PC-3 (cell line): ENCODE data around the gene ABHD12B. TPM values are rescaled to one million over a fixed set of nuclear protein-coding genes. Genes with fewer than 3 reads are reported as not detected.

Source experiments
- ATAC-seq: fragments of 200-7000 bp; cut with Tn5 transposase; 2 replicates; pipeline ENCODE4 v1.9.1; 2020; ENCODE audit warnings: mild to moderate bottlenecking, moderate library complexity
- BruUV-seq: library from RNA; stranded (reverse); fragments of 400-500 nt; replicated peaks from 2 replicates; lab custom pipeline; 2021; lab: Mats Ljungman, UMichigan
- CTCF ChIA-PET: fragments of 300-600 bp; sonication (Branson Sonifier 250); formaldehyde crosslinking; loops from one replicate; lab custom pipeline; 2022; ENCODE audit warnings: antibody characterized with exemption; lab: Charles Lee
- POLR2A ChIA-PET: fragments of 300-600 bp; sonication (Branson Sonifier 250); formaldehyde crosslinking; loops from one replicate; lab custom pipeline; 2022; ENCODE audit warnings: antibody characterized with exemption; ENCODE audit not compliant: unreplicated experiment; lab: Charles Lee
- DNase-seq: peaks from one replicate; pipeline ENCODE4 v3.0.0-alpha.2; 2015
- H2AFZ ChIP-seq: fragments of 300-600 bp; sonication (generic); 2 replicates; pipeline ENCODE4 v1.6.0; 2016; ENCODE audit warnings: antibody characterized with exemption, low read length
- H3F3A ChIP-seq: fragments of 300-600 bp; sonication (generic); one replicate; pipeline ENCODE4 v1.6.0; 2017; ENCODE audit warnings: antibody characterized with exemption, low read length, control low read depth, mild to moderate bottlenecking; ENCODE audit not compliant: unreplicated experiment
- H3K27ac ChIP-seq: fragments of 300-600 bp; sonication (generic); 2 replicates; pipeline ENCODE4 v1.5.1; 2016; ENCODE audit warnings: mild to moderate bottlenecking, low read length
- H3K27me3 ChIP-seq: fragments of 300-600 bp; sonication (generic); 2 replicates; pipeline ENCODE4 v1.6.1; 2016; ENCODE audit warnings: low read length, mixed read lengths
- H3K36me3 ChIP-seq: fragments of 300-600 bp; sonication (generic); 2 replicates; pipeline ENCODE4 v1.6.1; 2016; ENCODE audit warnings: low read depth, mixed run types, low read length, mixed read lengths
- H3K4me1 ChIP-seq: fragments of 300-600 bp; sonication (generic); 2 replicates; pipeline ENCODE4 v1.5.1; 2016; ENCODE audit warnings: low read length; ENCODE audit not compliant: insufficient read depth
- H3K4me2 ChIP-seq: fragments of 300-600 bp; sonication (generic); 2 replicates; pipeline ENCODE4 v1.6.0; 2016; ENCODE audit warnings: low read length
- H3K4me3 ChIP-seq: fragments of 300-600 bp; sonication (generic); 2 replicates; pipeline ENCODE4 v1.5.1; 2016; ENCODE audit warnings: mild to moderate bottlenecking, low read length, mixed read lengths
- H3K79me2 ChIP-seq: fragments of 300-600 bp; sonication (generic); 2 replicates; pipeline ENCODE4 v1.6.1; 2017; ENCODE audit warnings: low read length, mixed read lengths
- H3K9ac ChIP-seq: fragments of 300-600 bp; sonication (generic); 2 replicates; pipeline ENCODE4 v1.6.0; 2016; ENCODE audit warnings: mild to moderate bottlenecking, low read length
- H3K9me2 ChIP-seq: fragments of 300-600 bp; sonication (generic); replicated peaks from 2 replicates; pipeline ENCODE4 v1.6.1; 2016; ENCODE audit warnings: mixed run types, low read length, mixed read lengths
- H3K9me3 ChIP-seq: fragments of 300-600 bp; sonication (generic); 2 replicates; pipeline ENCODE4 v1.6.1; 2016; ENCODE audit warnings: low read length, mixed read lengths
- H4K20me1 ChIP-seq: fragments of 300-600 bp; sonication (generic); 2 replicates; pipeline ENCODE4 v1.6.1; 2016; ENCODE audit warnings: low read length, mixed read lengths
- EZH2 ChIP-seq: fragments of 300-600 bp; sonication (generic); IDR thresholded peaks from one replicate; pipeline ENCODE4 v1.6.1; 2017; ENCODE audit warnings: antibody characterized with exemption, mild to moderate bottlenecking, low read length; ENCODE audit not compliant: unreplicated experiment
- EZH2phosphoT487 ChIP-seq: fragments of 300-600 bp; sonication (generic); IDR thresholded peaks from 2 replicates; pipeline ENCODE4 v1.6.1; 2018; ENCODE audit warnings: mild to moderate bottlenecking, antibody characterized with exemption, low read length, borderline replicate concordance
- intact Hi-C: fragments of 100-400 bp; cut with micrococcal nuclease; formaldehyde crosslinking; loops from 2 replicates; pipeline ENCODE4 v1.9.0; 2023
- total RNA-seq: library from RNA; depleted of rRNA; stranded (reverse); fragments of >200 nt; gene quantifications from 2 replicates; pipeline ENCODE4 v1.2.3, GENCODE V29; 2014
- TF ChIP-seq, protein P1 (sequence below): fragments of 300-600 bp; sonication (generic); conservative IDR thresholded peaks from 2 replicates; pipeline ENCODE4 v1.5.1; 2017; ENCODE audit warnings: antibody characterized with exemption, low read depth, mild to moderate bottlenecking, low read length

ABHD12B gene
- total RNA-seq, 1 experiment from 2014 or later, result not detected

DNA sequence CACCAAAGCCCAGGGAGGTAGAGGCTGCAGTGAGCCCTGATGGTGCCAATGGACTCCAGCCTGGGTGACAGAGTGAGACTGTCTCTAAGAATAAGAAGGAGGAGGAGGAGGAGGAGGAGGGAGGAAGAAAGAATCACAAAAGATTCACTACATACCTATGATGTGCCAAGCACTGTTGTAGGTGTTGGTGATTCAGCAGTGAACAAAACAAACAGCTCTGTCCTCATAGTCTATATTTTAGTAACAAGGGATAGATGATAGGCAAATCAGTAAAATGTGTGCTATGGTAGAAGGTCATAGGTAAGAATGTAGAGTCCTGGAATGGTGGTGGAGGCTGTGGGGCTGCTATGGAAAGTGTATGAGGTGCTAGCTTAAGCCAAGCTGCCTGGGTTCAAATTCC lies 18.0 kb upstream of the ABHD12B start:
- Histone ChIP-seq H3K27ac (no peak overlapping the region), H3K4me3 (no peak overlapping the region), H3K4me2 (no peak overlapping the region), H3K36me3 (no peaks in the 10 kb centered on the region), H3K9ac (no peak overlapping the region), H4K20me1 (no peaks in the 10 kb centered on the region), H3K4me1 (no peaks in the 10 kb centered on the region), H3K9me3 (no peaks in the 10 kb centered on the region), H3K9me2 (no peaks in the 10 kb centered on the region), H2AFZ (no peak overlapping the region), H3K27me3 (no peaks in the 10 kb centered on the region), H3K79me2 (no peaks in the 10 kb centered on the region), H3F3A (no peaks in the 10 kb centered on the region)
- ChIA-PET CTCF (no interaction called here), POLR2A (no interaction called here)
- TF ChIP-seq, protein P1, sequence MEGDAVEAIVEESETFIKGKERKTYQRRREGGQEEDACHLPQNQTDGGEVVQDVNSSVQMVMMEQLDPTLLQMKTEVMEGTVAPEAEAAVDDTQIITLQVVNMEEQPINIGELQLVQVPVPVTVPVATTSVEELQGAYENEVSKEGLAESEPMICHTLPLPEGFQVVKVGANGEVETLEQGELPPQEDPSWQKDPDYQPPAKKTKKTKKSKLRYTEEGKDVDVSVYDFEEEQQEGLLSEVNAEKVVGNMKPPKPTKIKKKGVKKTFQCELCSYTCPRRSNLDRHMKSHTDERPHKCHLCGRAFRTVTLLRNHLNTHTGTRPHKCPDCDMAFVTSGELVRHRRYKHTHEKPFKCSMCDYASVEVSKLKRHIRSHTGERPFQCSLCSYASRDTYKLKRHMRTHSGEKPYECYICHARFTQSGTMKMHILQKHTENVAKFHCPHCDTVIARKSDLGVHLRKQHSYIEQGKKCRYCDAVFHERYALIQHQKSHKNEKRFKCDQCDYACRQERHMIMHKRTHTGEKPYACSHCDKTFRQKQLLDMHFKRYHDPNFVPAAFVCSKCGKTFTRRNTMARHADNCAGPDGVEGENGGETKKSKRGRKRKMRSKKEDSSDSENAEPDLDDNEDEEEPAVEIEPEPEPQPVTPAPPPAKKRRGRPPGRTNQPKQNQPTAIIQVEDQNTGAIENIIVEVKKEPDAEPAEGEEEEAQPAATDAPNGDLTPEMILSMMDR, result no peak
- TF ChIP-seq EZH2phosphoT487 (no peak), EZH2 (no peak)
- intact Hi-C loops, result no loop called here
- BruUV-seq, result no TSS peak
- DNase-seq (no peak), ATAC-seq (no peak)

DNA sequence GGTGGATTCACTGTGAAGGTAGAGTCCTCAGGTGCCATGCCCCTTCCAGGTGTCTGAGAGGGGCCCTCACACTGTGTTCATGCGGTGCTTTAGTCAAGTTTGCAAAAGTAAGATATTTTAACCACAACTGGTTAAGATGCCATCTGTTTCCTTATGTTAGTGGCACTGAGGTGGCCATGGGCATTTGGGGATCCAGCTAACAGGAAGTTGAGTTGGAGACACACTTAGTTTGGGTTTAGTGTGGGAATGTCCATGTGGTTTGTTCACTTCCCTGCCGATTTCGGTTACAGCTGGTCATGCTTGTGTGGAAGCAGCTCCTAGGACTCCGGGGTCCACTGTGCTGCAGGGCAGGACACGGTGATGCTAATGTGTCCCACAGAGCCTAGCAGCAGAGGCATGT lies 17.3 kb upstream of the ABHD12B start:
- peaks cover 4% of the 10 kb centered on the region for H3K4me1 ChIP-seq
- POLR2A ChIA-PET, result no interaction called here
- H3K4me2 ChIP-seq, result no peak overlapping the region
- no TSS peak for BruUV-seq
- H3K9ac ChIP-seq, result no peak overlapping the region
- no peaks in the 10 kb centered on the region for H3K9me2 ChIP-seq
- intact Hi-C loops, result no loop called here
- DNase-seq (no peak), ATAC-seq (no peak)
- no peak overlapping the region for H3K4me3 ChIP-seq
- no peaks in the 10 kb centered on the region for H3K9me3 ChIP-seq
- H3F3A ChIP-seq, result no peaks in the 10 kb centered on the region
- no peak overlapping the region for H2AFZ ChIP-seq
- H4K20me1 ChIP-seq, result no peaks in the 10 kb centered on the region
- no peak overlapping the region for H3K27ac ChIP-seq
- TF ChIP-seq EZH2phosphoT487 (no peak), EZH2 (no peak)
- TF ChIP-seq, protein P1, result no peak
- no peaks in the 10 kb centered on the region for H3K27me3 ChIP-seq
- CTCF ChIA-PET, result no interaction called here
- no peaks in the 10 kb centered on the region for H3K79me2 ChIP-seq
- no peaks in the 10 kb centered on the region for H3K36me3 ChIP-seq

DNA sequence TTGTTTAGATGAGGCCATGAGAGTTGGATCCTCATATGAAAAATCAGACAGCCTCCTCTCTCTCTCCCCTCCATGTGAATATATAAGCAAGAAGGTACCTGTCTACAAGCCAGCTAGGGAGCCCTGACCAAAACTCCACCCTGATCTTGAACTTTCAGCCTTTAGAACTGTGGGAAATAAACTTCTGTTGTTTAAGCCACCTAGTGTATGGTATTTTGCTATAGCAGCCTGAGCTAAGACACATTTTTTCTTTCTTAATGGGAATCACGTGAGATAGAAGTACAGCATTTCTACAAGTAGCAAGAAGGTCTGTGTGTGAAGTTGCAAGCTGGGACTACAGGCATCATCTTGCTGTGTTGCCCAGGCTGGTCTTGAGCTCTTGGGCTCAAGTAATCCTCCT lies 16.3 kb upstream of the ABHD12B start:
- no TSS peak for BruUV-seq
- TF ChIP-seq, protein P1, result no peak
- TF ChIP-seq EZH2 (no peak), EZH2phosphoT487 (no peak)
- Histone ChIP-seq H3K9ac (no peak overlapping the region), H3K27me3 (no peaks in the 10 kb centered on the region), H3K9me3 (no peaks in the 10 kb centered on the region), H3K27ac (no peak overlapping the region), H3K4me2 (no peak overlapping the region), H3K79me2 (no peaks in the 10 kb centered on the region), H3K9me2 (no peaks in the 10 kb centered on the region), H2AFZ (no peak overlapping the region), H3K4me3 (no peak overlapping the region), H3F3A (no peaks in the 10 kb centered on the region), H3K36me3 (no peaks in the 10 kb centered on the region), H3K4me1 (peaks cover 8% of the 10 kb centered on the region), H4K20me1 (no peaks in the 10 kb centered on the region)
- intact Hi-C loops, result no loop called here
- CTCF ChIA-PET, result interaction anchor here (0.5 to 1.2 kb wide), 3 partner anchors 80 to 313 kb away, joined by 3 to 4 read pairs (median 3); no protein-coding TSS in a partner anchor
- no peak for DNase-seq
- no peak for ATAC-seq
- POLR2A ChIA-PET, result no interaction called here
